Vagina (tissue), 2 donors: ENCODE results near the gene CD47. TPM values are rescaled to one million over a fixed set of nuclear protein-coding genes. Genes with fewer than 3 reads are reported as not detected.

ENCODE experiments used
- DNase-seq, 2 donors: peaks; one replicate each; pipeline ENCODE4 v3.0.0-alpha.2; 2017; ENCODE audit errors: extremely low spot score in 2 of 2
- H3K27ac ChIP-seq: fragments of 200-600 bp; sonication (generic); one replicate; pipeline ENCODE4 v1.5.1; 2019
- H3K27me3 ChIP-seq: fragments of 200-600 bp; sonication (generic); one replicate; pipeline ENCODE4 v1.5.1; 2019
- H3K36me3 ChIP-seq, 2 donors: fragments of 200-600 bp; sonication (generic); one replicate each; pipeline ENCODE4 v1.5.1; 2017 to 2019
- H3K4me1 ChIP-seq: fragments of 200-600 bp; sonication (generic); one replicate; pipeline ENCODE4 v1.5.1; 2019
- H3K4me3 ChIP-seq, 2 donors: fragments of 200-600 bp; sonication (generic); 1 replicate in 1 of 2; 2 replicates in 1 of 2; pipeline ENCODE4 v1.5.1; 2016 to 2019
- H3K9me3 ChIP-seq: fragments of 200-600 bp; sonication (generic); one replicate; pipeline ENCODE4 v1.5.1; 2019
- POLR2A ChIP-seq, 2 donors: fragments of 450-650 bp; IDR thresholded peaks; one replicate each; pipeline ENCODE4 v1.6.1; 2017; ENCODE audit warnings: antibody characterized with exemption in 2 of 2, mild to moderate bottlenecking in 2 of 2, moderate library complexity in 2 of 2
- POLR2AphosphoS5 ChIP-seq, 2 donors: sonication (generic); formaldehyde crosslinking; IDR thresholded peaks; one replicate each; pipeline ENCODE4 v1.9.0; 2017; ENCODE audit warnings: antibody characterized with exemption in 2 of 2, mild to moderate bottlenecking in 2 of 2, low read depth in 1 of 2; ENCODE audit not compliant: insufficient read depth in 1 of 2
- intact Hi-C: fragments of 100-400 bp; cut with DNase I; formaldehyde crosslinking; loops from one replicate; pipeline ENCODE4 v1.15.1; 2023
- total RNA-seq: library from RNA; depleted of rRNA; stranded (reverse); fragments of >200 nt; gene quantifications from one replicate; pipeline ENCODE4 v1.2.3, GENCODE V29; 2016
- TF ChIP-seq, protein P1 (sequence below), 3 experiments: fragments of 450-650 bp in 2 of 3; fragments of 200-600 bp in 1 of 3; sonication (generic) in 1 of 3; IDR thresholded peaks; one replicate each; pipeline ENCODE4 v1.5.1; 2017 to 2019; ENCODE audit warnings: antibody characterized with exemption in 3 of 3, mild to moderate bottlenecking in 2 of 3, moderate library complexity in 2 of 3

The CD47 gene
- total RNA-seq, 1 donor from 2014 or later, result 51.3 TPM

DNA sequence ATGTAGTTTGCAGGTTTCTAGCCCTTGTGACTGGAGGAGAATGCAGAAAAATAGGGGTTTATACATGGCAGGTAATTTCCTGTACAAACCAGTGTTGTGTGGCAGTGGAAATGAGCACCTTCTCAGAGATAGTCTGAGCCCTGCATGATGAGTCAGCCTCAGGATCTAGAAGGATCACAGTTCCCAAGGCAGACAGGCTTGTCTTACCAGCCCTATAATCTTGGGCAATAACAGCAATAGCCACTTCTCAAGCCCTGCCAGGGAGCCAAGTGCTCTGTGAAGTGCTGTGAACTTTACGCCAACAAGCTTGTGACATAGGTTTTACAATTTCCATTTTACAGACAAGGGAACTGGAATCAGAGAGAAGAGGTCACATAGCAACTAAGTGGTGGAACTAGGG, 89.4 kb downstream of the CD47 start:
- DNase-seq, result no peak
- no peaks in the 10 kb centered on the region for H3K36me3 ChIP-seq
- H3K4me1 ChIP-seq, result no peaks in the 10 kb centered on the region
- H3K4me3 ChIP-seq, result no peak overlapping the region
- no peaks in the 10 kb centered on the region for H3K9me3 ChIP-seq
- TF ChIP-seq POLR2A (IDR thresholded peaks at IDR 0.05) (no peak), POLR2AphosphoS5 (IDR thresholded peaks at IDR 0.05; ENCODE audit: insufficient read depth in 1 of 2, low read depth in 1 of 2) (peak in 1 of 2 donors; percentile 48)
- no peak overlapping the region for H3K27ac ChIP-seq
- H3K27me3 ChIP-seq, result no peaks in the 10 kb centered on the region
- intact Hi-C loops, result no loop called here

- Histone ChIP-seq H3K27me3 (no peaks in the 10 kb centered on the region), H3K4me1 (no peaks in the 10 kb centered on the region), H3K9me3 (no peaks in the 10 kb centered on the region), H3K4me3 (no peak overlapping the region), H3K27ac (no peak overlapping the region), H3K36me3 (no peaks in the 10 kb centered on the region)
- no peak for TF ChIP-seq POLR2A (IDR thresholded peaks at IDR 0.05)
- TF ChIP-seq, protein P1, sequence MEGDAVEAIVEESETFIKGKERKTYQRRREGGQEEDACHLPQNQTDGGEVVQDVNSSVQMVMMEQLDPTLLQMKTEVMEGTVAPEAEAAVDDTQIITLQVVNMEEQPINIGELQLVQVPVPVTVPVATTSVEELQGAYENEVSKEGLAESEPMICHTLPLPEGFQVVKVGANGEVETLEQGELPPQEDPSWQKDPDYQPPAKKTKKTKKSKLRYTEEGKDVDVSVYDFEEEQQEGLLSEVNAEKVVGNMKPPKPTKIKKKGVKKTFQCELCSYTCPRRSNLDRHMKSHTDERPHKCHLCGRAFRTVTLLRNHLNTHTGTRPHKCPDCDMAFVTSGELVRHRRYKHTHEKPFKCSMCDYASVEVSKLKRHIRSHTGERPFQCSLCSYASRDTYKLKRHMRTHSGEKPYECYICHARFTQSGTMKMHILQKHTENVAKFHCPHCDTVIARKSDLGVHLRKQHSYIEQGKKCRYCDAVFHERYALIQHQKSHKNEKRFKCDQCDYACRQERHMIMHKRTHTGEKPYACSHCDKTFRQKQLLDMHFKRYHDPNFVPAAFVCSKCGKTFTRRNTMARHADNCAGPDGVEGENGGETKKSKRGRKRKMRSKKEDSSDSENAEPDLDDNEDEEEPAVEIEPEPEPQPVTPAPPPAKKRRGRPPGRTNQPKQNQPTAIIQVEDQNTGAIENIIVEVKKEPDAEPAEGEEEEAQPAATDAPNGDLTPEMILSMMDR (IDR thresholded peaks at IDR 0.05), result no peak
- TF ChIP-seq POLR2AphosphoS5 (IDR thresholded peaks at IDR 0.05; ENCODE audit: insufficient read depth in 1 of 2, low read depth in 1 of 2), result no peak
- DNase-seq, result no peak
- intact Hi-C loops, result no loop called here
Measured at GRCh38 chr3:107999215-107999775, 91.5 kb downstream of the CD47 start.

- TF ChIP-seq POLR2A (IDR thresholded peaks at IDR 0.05) (no peak), POLR2AphosphoS5 (IDR thresholded peaks at IDR 0.05; ENCODE audit: insufficient read depth in 1 of 2, low read depth in 1 of 2) (no peak)
- TF ChIP-seq, protein P1 (IDR thresholded peaks at IDR 0.05), result no peak
- Histone ChIP-seq H3K27me3 (no peaks in the 10 kb centered on the region), H3K4me3 (no peak overlapping the region), H3K36me3 (no peaks in the 10 kb centered on the region), H3K27ac (no peak overlapping the region), H3K4me1 (peaks cover 10% of the 10 kb centered on the region), H3K9me3 (no peaks in the 10 kb centered on the region)
- DNase-seq, result no peak
- intact Hi-C loops, result no loop called here
Measured at GRCh38 chr3:107997671-107998070, 93.2 kb downstream of the CD47 start.

- Histone ChIP-seq H3K4me1 (peaks cover 10% of the 10 kb centered on the region), H3K9me3 (no peaks in the 10 kb centered on the region), H3K27ac (no peak overlapping the region), H3K36me3 (no peaks in the 10 kb centered on the region), H3K4me3 (no peak overlapping the region), H3K27me3 (no peaks in the 10 kb centered on the region)
- TF ChIP-seq, protein P1 (IDR thresholded peaks at IDR 0.05), result no peak
- no peak for TF ChIP-seq POLR2A (IDR thresholded peaks at IDR 0.05)
- TF ChIP-seq POLR2AphosphoS5 (IDR thresholded peaks at IDR 0.05; ENCODE audit: insufficient read depth in 1 of 2, low read depth in 1 of 2), result no peak
- intact Hi-C loops, result no loop called here
- DNase-seq, result no peak
Measured at GRCh38 chr3:107995823-107996222, 95.0 kb downstream of the CD47 start.

- no peak for DNase-seq
- H3K9me3 ChIP-seq, result no peaks in the 10 kb centered on the region
- no peak overlapping the region for H3K4me3 ChIP-seq
- no peak overlapping the region for H3K27ac ChIP-seq
- no peak for TF ChIP-seq POLR2A (IDR thresholded peaks at IDR 0.05)
- TF ChIP-seq, protein P1 (IDR thresholded peaks at IDR 0.05), result no peak
- no peak for TF ChIP-seq POLR2AphosphoS5 (IDR thresholded peaks at IDR 0.05; ENCODE audit: insufficient read depth in 1 of 2, low read depth in 1 of 2)
- H3K36me3 ChIP-seq, result no peaks in the 10 kb centered on the region
- peaks cover 11% of the 10 kb centered on the region for H3K4me1 ChIP-seq
- intact Hi-C loops, result no loop called here
- H3K27me3 ChIP-seq, result no peaks in the 10 kb centered on the region
Measured at GRCh38 chr3:107994956-107995715, 95.7 kb downstream of the CD47 start.
